K562 (cell line): ENCODE results near the gene ANKS1A. TPM values are rescaled to one million over a fixed set of nuclear protein-coding genes. Genes with fewer than 3 reads are reported as not detected.

Source experiments
- ADNP ChIP-seq: fragments of 200-800 bp; sonication (Bioruptor generic); IDR thresholded peaks from 2 replicates; pipeline ENCODE4 v1.6.1; 2016; ENCODE audit warnings: missing genetic modification characterization, missing compliant biosample characterization
- ATF1 ChIP-seq, 2 experiments: fragments of 450-650 bp in 1 of 2; IDR thresholded peaks; 2 replicates each; pipeline ENCODE4 v1.6.1; 2016; ENCODE audit warnings: missing compliant biosample characterization in 1 of 2, missing genetic modification characterization in 1 of 2
- FOXA3 ChIP-seq, 2 experiments: fragments of 450-650 bp in 1 of 2; sonication (generic) in 1 of 2; formaldehyde crosslinking; IDR thresholded peaks in 1 of 2; conservative IDR thresholded peaks in 1 of 2; 2 replicates each; pipeline versions ENCODE4 v1.4.0 to v1.8.0; 2020 to 2022; ENCODE audit warnings: mild to moderate bottlenecking in 2 of 2, missing genetic modification reagents in 1 of 2
- JUN ChIP-seq, 2 experiments: sonication (generic) in 1 of 2; formaldehyde crosslinking in 1 of 2; IDR thresholded peaks; 2 replicates each; pipeline versions ENCODE4 v1.6.1 to v1.8.0; 2012 to 2022; ENCODE audit warnings: borderline replicate concordance in 2 of 2, mild to moderate bottlenecking in 2 of 2, improper control_type of control experiment in 1 of 2, low read depth in 1 of 2, low read length in 1 of 2, missing genetic modification reagents in 1 of 2
- KAT8 ChIP-seq: fragments of 450-650 bp; IDR thresholded peaks from 2 replicates; pipeline ENCODE4 v1.6.1; 2016; ENCODE audit warnings: low read depth, mild to moderate bottlenecking
- NCOA4 ChIP-seq: fragments of 450-650 bp; IDR thresholded peaks from 2 replicates; pipeline ENCODE4 v1.6.1; 2018; ENCODE audit warnings: mild to moderate bottlenecking; ENCODE audit not compliant: partially characterized antibody
- RBBP5 ChIP-seq: fragments of 200-600 bp; sonication (generic); IDR thresholded peaks from 2 replicates; pipeline ENCODE4 v1.6.1; 2012; ENCODE audit warnings: borderline replicate concordance, mild to moderate bottlenecking, low read length, control low read depth, inconsistent platforms; ENCODE audit not compliant: insufficient read depth, poor library complexity, severe bottlenecking
- RFX7 ChIP-seq: fragments of 250-450 bp; sonication (Bioruptor Pico); IDR thresholded peaks from 2 replicates; pipeline ENCODE4 v1.5.1; 2021; ENCODE audit warnings: mild to moderate bottlenecking
- TCF7L2 ChIP-seq: fragments of 150-350 bp; IDR thresholded peaks from 2 replicates; pipeline ENCODE4 v1.6.1; 2016; ENCODE audit warnings: low read depth, mild to moderate bottlenecking, low read length, moderate library complexity
- ZFX ChIP-seq: sonication (generic); formaldehyde crosslinking; IDR thresholded peaks from 2 replicates; pipeline ENCODE4 v1.8.0; 2022; ENCODE audit warnings: mild to moderate bottlenecking, missing genetic modification reagents, moderate library complexity
- ZNF830 ChIP-seq: fragments of 250-450 bp; sonication (Bioruptor Pico); IDR thresholded peaks from 2 replicates; pipeline ENCODE4 v1.5.0; 2021; ENCODE audit warnings: mild to moderate bottlenecking
- polyA plus RNA-seq, 8 experiments: library from polyadenylated mRNA; depleted of rRNA in 4 of 8; stranded (reverse) in 5 of 8; unstranded in 3 of 8; fragments of >200 nt; fragmentation: Nextera tagmentation in 2 of 8; fragmentation: Illumina TruSeq in 1 of 8; extraction: Ambion mirVana in 2 of 8; extraction: Trizol in 1 of 8; gene quantifications; 2 replicates each; pipeline versions ENCODE4 v1.2.1 to v1.2.3, GENCODE V29; 2011 to 2014; ENCODE audit warnings: inconsistent platforms in 1 of 8, missing spikeins in 1 of 8
- total RNA-seq, 7 experiments: library from RNA; depleted of rRNA in 6 of 7; stranded (reverse); fragments of >200 nt in 6 of 7; fragmentation: Illumina TruSeq in 2 of 7; extraction: Trizol in 2 of 7; gene quantifications; 2 replicates each; pipeline versions ENCODE4 v1.2.1 to v1.2.3, GENCODE V29; 2011 to 2021; ENCODE audit warnings: low replicate concordance in 1 of 7
- TF ChIP-seq, protein P1 (sequence below): sonication (generic); formaldehyde crosslinking; IDR thresholded peaks from 2 replicates; pipeline ENCODE4 v1.4.0; 2020; ENCODE audit warnings: mild to moderate bottlenecking, missing genetic modification reagents
- TF ChIP-seq, protein P2 (sequence below), 2 experiments: fragments of 450-650 bp in 1 of 2; sonication (generic) in 1 of 2; formaldehyde crosslinking in 1 of 2; IDR thresholded peaks in 1 of 2; conservative IDR thresholded peaks in 1 of 2; 2 replicates each; pipeline versions ENCODE4 v1.6.1 to v1.8.1; 2016 to 2023; ENCODE audit warnings: mild to moderate bottlenecking in 2 of 2, moderate library complexity in 2 of 2, inconsistent platforms in 1 of 2, missing genetic modification reagents in 1 of 2
- TF ChIP-seq, protein P3 (sequence below): sonication (generic); formaldehyde crosslinking; IDR thresholded peaks from 2 replicates; pipeline ENCODE4 v1.5.0; 2020; ENCODE audit warnings: missing genetic modification reagents
- TF ChIP-seq, protein P4 (sequence below): fragments of 450-650 bp; formaldehyde crosslinking; IDR thresholded peaks from 2 replicates; pipeline ENCODE4 v1.4.0; 2020; ENCODE audit warnings: mild to moderate bottlenecking, mixed read lengths
- TF ChIP-seq, protein P5 (sequence below): fragments of 450-650 bp; IDR thresholded peaks from 2 replicates; pipeline ENCODE4 v1.7.1; 2018; ENCODE audit warnings: mild to moderate bottlenecking, low read depth; ENCODE audit not compliant: partially characterized antibody

ANKS1A gene
- total and polyA plus RNA-seq, 9 of the 15 experiments (the other 6 are each of a cell fraction or from before 2014, with no cell fraction given), result 1.1 to 13.8 (median 5.3) TPM

DNA sequence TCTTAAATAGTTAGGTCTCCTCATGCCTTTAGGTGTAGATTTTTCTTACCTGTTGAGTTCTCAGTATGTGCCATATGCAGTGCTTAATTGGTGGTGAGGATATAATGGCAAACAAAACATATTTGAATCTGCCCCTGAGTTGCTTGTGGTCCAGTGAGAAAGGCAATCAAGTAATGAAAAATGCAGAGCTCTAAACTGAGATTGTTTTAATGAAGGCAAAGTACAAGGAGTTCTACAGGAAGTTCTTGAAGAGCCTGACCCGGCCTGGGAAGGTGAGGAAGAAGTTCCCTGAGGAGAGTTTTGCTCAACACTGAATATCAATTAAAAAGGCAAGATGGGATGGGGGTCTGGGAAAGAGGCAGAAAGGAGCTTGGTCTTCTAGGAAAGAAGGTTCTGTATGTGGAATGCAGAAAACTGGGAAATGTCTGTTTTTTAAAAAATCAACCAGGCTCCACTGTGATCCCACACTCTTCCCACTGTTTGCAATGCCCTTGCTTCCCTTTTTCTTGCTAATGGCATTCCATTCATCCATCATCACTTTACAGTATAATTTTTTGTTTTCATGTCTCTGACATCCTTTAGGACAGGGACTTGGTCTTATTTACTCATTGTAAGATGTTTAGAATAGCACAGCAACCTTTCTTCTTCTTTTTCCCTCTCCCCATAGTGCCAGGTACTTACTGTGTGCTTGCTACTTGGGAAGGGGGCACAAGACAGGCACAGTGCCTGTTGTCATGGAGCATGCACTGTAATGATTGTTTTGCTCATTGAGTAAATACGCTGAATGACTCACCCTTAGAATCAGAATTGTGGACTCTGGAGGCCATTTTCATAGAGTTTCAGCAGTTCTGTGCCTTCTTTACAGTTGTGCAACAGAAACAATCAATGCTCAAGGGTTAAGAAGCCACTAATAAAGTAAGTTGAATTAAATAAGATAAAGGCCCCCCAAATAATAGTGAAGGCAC, 64.3 kb downstream of the ANKS1A start (continued):
- TF ChIP-seq, protein P1, sequence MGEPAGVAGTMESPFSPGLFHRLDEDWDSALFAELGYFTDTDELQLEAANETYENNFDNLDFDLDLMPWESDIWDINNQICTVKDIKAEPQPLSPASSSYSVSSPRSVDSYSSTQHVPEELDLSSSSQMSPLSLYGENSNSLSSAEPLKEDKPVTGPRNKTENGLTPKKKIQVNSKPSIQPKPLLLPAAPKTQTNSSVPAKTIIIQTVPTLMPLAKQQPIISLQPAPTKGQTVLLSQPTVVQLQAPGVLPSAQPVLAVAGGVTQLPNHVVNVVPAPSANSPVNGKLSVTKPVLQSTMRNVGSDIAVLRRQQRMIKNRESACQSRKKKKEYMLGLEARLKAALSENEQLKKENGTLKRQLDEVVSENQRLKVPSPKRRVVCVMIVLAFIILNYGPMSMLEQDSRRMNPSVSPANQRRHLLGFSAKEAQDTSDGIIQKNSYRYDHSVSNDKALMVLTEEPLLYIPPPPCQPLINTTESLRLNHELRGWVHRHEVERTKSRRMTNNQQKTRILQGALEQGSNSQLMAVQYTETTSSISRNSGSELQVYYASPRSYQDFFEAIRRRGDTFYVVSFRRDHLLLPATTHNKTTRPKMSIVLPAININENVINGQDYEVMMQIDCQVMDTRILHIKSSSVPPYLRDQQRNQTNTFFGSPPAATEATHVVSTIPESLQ (CRISPR knock-in tag), result no peak
- TF ChIP-seq RFX7 (CRISPR knock-in tag) (no peak), RBBP5 (no peak), ZNF830 (CRISPR knock-in tag) (no peak), TCF7L2 (no peak), JUN (IDR thresholded peaks at IDR 0.05; ENCODE audit: borderline replicate concordance, low read depth, low read length) (peak; percentile 71), JUN (CRISPR knock-in tag; IDR thresholded peaks at IDR 0.05; ENCODE audit: borderline replicate concordance) (no peak), ADNP (tag) (no peak), KAT8 (no peak), ZFX (CRISPR knock-in tag) (no peak), NCOA4 (no peak), ATF1 (CRISPR knock-in tag; IDR thresholded peaks at IDR 0.05) (no peak), ATF1 (tag; IDR thresholded peaks at IDR 0.05) (no peak), FOXA3 (CRISPR knock-in tag; conservative IDR thresholded peaks at IDR 0.05 in 1 of 2, IDR thresholded peaks at IDR 0.05 in 1 of 2) (peak; percentile 87 to 95)
- TF ChIP-seq, protein P2, sequence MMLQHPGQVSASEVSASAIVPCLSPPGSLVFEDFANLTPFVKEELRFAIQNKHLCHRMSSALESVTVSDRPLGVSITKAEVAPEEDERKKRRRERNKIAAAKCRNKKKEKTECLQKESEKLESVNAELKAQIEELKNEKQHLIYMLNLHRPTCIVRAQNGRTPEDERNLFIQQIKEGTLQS (IDR thresholded peaks at IDR 0.05), result peak; percentile 85
- TF ChIP-seq, protein P2 (CRISPR knock-in tag; conservative IDR thresholded peaks at IDR 0.05), result no peak
- TF ChIP-seq, protein P3, sequence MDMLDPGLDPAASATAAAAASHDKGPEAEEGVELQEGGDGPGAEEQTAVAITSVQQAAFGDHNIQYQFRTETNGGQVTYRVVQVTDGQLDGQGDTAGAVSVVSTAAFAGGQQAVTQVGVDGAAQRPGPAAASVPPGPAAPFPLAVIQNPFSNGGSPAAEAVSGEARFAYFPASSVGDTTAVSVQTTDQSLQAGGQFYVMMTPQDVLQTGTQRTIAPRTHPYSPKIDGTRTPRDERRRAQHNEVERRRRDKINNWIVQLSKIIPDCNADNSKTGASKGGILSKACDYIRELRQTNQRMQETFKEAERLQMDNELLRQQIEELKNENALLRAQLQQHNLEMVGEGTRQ, result no peak
- TF ChIP-seq, protein P4, sequence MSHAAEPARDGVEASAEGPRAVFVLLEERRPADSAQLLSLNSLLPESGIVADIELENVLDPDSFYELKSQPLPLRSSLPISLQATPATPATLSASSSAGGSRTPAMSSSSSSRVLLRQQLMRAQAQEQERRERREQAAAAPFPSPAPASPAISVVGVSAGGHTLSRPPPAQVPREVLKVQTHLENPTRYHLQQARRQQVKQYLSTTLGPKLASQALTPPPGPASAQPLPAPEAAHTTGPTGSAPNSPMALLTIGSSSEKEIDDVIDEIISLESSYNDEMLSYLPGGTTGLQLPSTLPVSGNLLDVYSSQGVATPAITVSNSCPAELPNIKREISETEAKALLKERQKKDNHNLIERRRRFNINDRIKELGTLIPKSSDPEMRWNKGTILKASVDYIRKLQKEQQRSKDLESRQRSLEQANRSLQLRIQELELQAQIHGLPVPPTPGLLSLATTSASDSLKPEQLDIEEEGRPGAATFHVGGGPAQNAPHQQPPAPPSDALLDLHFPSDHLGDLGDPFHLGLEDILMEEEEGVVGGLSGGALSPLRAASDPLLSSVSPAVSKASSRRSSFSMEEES, result no peak
- TF ChIP-seq, protein P5, sequence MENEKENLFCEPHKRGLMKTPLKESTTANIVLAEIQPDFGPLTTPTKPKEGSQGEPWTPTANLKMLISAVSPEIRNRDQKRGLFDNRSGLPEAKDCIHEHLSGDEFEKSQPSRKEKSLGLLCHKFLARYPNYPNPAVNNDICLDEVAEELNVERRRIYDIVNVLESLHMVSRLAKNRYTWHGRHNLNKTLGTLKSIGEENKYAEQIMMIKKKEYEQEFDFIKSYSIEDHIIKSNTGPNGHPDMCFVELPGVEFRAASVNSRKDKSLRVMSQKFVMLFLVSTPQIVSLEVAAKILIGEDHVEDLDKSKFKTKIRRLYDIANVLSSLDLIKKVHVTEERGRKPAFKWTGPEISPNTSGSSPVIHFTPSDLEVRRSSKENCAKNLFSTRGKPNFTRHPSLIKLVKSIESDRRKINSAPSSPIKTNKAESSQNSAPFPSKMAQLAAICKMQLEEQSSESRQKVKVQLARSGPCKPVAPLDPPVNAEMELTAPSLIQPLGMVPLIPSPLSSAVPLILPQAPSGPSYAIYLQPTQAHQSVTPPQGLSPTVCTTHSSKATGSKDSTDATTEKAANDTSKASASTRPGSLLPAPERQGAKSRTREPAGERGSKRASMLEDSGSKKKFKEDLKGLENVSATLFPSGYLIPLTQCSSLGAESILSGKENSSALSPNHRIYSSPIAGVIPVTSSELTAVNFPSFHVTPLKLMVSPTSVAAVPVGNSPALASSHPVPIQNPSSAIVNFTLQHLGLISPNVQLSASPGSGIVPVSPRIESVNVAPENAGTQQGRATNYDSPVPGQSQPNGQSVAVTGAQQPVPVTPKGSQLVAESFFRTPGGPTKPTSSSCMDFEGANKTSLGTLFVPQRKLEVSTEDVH, result no peak
